Stimulated activated CD8-positive, alpha-beta memory T cell treated with anti-CD3 and anti-CD28 coated beads, Interleukin-7, amount 100 ng/mL, for 1 hour (primary cell): ENCODE measurements around the gene FAT1.
"Not testable (repeated sequence)": the region's sequence is repeated elsewhere in the genome, so short reads cannot be mapped to it uniquely, and the experiment has no call there.

Source experiments
- DNase-seq, 2 donors: peaks; one replicate each; pipeline ENCODE4 v3.0.0-alpha.2; 2020; ENCODE audit warnings: low read depth in 2 of 2

The FAT1 gene

DNA sequence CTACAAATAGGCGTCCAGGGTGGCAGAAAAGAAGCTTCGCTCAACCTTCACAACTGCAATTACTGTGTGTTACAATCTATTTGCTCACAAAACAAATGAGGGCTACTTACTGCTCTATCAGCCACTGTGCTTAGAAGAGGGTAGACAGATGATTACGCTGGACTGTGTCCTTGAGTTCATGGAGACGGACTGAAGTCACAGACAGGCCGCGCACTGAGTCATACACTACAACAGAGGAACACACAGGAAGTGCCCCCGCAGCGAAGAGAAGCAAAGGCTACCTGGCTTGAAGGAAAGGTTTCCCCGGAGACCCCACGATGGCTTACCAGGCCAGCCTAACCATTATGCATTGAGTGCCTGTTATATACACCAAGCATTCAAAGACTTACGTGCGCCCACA lies 25.6 kb downstream of the FAT1 start:
- no peak for DNase-seq

GRCh38 chr4:186695392-186695791 lies 28.3 kb downstream of the FAT1 start:
- DNase-seq, result no peak

GRCh38 chr4:186693894-186694293 lies 29.8 kb downstream of the FAT1 start:
- DNase-seq, result no peak

DNA sequence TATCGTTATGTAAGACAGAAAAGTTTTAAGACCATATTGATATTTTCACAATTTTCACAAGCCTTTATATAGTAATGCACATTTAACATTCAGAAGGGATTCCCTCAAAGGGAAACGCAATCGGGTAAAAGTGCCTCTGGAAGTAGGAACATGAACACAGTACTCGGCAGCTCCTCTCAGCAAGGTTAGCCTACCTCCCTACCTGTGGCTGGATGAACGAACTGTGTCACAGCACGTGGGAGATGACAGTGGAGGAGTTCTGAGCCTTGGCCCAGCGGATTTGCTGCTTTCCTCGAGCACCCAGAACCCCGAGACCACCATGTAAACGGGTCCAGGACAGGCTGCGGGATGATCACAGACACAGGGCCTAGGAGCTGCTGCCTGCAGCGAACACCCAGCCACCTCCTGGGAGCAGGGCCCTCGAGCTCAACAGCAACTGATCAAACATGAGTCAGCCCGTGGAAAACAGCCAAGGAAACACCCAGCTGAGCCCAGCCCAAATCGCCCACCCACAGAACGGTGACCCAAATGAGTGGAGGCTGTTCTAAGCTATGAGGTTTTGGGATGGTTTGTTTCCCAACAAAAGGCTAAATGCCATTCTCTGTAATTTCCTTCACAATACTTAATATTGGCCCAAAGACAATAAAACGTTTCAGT lies 30.4 kb downstream of the FAT1 start:
- no peak for DNase-seq

DNA sequence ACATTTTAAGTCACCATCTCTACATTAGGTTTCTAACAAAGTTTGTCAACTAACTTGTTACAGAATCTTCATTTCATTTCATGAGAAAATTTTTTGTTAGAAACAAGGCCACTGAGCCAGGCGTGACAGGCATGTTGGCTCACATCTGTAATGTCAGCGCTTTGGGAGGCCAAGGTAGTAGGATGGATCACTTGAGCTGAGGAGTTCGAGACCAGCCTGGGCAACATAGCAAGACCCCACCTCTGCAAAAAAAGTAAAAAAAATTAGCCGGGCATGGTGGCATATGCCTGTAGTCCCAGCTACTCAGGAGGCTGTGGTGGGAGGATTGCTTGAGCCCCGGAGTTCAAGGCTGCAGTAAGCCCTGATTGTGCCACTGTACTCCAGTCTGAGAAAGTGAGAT lies 32.3 kb downstream of the FAT1 start:
- no peak for DNase-seq

DNA sequence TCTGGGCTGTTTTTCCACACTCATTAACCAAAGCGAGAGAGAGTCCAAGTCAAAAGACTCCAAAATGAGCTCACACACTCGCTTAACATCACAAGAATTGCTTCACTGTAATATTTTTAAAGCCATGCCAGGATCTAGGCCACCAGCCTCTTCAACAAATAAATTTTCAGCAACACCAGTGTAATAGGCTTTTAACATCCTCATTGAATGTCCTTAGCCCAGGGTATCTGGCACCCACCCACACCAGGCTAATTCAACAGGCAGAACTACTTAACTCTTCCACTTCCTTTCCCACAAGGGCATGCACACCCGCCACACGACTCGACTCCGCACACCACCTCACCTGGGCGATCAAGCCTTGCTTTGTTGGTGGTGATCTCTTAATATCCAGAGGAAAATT lies 34.2 kb downstream of the FAT1 start:
- no peak for DNase-seq

- DNase-seq, result no peak
Measured at GRCh38 chr4:186688150-186688943, 35.3 kb downstream of the FAT1 start.

DNA sequence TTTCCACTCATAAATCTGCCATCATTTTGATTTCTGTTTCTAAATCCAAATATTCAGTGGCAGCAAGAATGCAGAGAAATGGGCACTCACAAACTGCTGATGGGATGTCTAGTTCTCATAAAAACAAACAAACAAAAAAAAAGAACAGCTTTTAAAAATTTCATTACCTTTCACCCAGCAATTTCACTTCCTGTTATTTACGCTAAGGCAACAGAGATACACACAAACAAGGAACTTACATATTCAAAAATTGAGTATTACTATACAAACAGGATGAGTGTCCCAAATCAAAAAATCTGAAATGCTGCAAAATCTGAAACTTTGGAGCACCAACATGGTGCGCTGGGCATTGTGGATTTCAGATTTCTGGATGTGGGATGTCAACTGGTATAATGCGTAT lies 36.4 kb downstream of the FAT1 start:
- DNase-seq, result no peak

GRCh38 chr4:186685767-186686183 lies 37.9 kb downstream of the FAT1 start:
- no peak for DNase-seq

DNA sequence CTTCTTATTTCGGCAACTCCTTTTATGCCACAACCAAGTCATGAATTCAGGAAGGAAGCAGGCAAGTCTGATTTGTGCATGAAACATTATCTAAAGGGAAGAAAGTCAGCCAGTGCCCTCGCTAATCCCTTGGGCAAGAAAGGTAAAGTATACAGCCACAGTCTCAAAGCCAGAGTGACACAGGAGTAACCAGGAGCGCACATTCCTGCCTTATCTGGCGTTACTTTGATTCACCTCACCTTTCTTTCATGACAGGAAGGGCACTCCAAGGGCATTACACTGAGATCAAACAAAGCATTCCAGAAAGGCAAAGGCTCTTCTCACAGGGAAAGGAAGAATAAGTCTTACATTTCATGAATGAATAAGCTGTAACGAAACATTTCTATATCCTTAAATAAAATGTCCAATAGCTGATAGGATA lies 38.8 kb downstream of the FAT1 start:
- no peak for DNase-seq

- no peak for DNase-seq
Measured at GRCh38 chr4:186684220-186684619, 39.4 kb downstream of the FAT1 start.

DNA sequence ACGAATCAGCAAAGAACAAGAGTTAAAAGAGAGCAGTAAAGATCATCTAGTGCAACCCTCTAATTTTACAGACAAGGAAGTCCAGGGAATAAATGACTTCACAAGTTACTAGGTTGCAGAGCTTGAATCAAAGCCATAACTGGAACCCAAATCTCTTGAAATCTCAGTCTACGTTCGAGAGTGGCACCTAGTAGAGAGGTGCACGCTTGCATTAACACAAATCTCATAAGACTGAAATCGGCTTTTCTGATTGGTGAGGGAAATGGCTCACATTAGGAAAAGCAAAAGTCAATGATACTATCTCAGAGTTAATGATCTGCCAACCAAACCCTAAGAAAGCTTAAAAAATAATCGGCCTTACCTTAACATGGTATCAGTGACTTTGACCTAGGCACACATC lies 43.0 kb downstream of the FAT1 start:
- no peak for DNase-seq

DNA sequence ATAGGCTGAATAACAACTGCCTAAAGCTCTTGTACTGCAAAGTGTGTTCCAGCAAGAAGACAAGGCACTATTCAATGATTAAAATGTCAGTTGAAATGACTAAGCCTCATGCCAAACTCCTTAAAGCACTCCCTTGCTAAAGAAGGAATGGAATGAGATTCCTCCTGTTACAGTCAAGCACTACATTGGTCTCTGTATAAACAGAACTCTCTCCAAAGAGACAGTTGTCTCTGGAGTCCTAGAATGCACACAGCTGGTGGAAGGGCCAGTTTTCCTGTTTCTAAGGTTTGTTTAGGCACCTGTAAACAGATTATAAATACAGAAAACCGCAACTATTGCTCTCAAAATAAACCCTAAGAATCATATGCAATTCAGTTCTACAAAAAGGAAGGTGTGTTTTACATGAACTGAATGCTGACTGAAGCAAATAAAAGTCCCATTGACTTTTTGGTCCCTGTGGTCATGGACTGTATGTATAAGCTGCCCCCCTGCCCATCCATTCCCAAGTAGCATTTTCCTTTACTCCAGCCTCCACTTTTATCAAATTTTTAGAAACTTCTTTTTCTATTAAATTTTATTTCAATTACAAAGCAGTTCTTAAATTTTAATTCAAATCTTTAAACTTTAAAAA lies 47.0 kb downstream of the FAT1 start:
- no peak for DNase-seq

GRCh38 chr4:186669735-186670134 lies 53.9 kb downstream of the FAT1 start:
- no peak for DNase-seq

DNA sequence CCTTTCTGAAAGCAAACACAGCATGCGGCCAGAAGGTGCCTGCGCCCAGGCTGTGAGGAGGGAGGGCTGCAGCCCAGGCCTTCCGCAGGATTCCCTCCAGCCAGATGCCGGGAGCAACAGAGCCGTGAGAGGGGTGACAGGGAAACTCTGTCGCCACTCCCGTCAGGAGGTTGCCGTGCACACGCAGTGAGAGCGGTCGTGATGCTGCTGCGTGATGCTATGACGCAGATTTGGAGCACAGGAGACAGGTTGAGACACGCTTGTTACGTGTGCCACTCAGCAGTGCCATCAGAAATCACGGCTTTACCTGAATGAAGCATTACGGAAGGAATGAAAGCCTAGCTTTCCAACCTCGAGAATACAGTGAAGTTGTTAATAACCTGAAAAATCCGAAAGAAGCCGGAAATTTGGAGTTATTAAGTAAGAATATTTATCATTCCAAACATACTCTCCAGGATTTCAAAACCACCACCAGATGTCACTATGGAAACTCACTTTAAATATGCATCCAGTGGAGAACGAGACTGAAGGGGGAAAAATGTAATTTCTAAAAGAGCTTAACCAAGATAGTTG lies 54.4 kb downstream of the FAT1 start:
- DNase-seq, result no peak

DNA sequence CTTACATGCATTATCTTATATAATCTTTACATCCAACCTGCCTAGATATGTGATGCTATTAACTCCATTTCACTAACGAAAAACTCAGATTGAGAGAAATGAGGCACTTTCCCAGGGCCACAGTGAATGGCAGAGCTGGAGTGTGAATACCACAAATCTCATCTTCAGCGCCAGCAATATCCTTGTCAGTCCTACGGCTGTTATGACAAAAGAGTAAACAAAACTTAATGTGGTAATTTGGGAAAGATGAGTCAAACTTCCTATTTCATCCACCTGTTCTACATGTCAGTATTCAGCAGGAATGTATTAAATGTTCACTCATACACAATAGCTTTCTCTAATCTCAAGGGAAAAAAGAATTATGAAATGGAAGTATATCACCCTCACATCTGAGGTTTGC lies 56.9 kb downstream of the FAT1 start:
- DNase-seq, result no peak

GRCh38 chr4:186666252-186666651 lies 57.4 kb downstream of the FAT1 start:
- no peak for DNase-seq

- DNase-seq, result no peak
Measured at GRCh38 chr4:186660403-186660802, 63.3 kb downstream of the FAT1 start.

GRCh38 chr4:186659935-186660334 lies 63.7 kb downstream of the FAT1 start:
- no peak for DNase-seq

GRCh38 chr4:186659456-186659855 lies 64.2 kb downstream of the FAT1 start:
- not testable (repeated sequence) for DNase-seq

- no peak for DNase-seq
Measured at GRCh38 chr4:186658657-186659056, 65.0 kb downstream of the FAT1 start.

GRCh38 chr4:186657764-186658163 lies 65.9 kb downstream of the FAT1 start:
- DNase-seq, result no peak

- no peak for DNase-seq
Measured at GRCh38 chr4:186653969-186654368, 69.7 kb downstream of the FAT1 start.
